ENCODE measurements around the gene SLC4A2.

The SLC4A2 gene

DNA sequence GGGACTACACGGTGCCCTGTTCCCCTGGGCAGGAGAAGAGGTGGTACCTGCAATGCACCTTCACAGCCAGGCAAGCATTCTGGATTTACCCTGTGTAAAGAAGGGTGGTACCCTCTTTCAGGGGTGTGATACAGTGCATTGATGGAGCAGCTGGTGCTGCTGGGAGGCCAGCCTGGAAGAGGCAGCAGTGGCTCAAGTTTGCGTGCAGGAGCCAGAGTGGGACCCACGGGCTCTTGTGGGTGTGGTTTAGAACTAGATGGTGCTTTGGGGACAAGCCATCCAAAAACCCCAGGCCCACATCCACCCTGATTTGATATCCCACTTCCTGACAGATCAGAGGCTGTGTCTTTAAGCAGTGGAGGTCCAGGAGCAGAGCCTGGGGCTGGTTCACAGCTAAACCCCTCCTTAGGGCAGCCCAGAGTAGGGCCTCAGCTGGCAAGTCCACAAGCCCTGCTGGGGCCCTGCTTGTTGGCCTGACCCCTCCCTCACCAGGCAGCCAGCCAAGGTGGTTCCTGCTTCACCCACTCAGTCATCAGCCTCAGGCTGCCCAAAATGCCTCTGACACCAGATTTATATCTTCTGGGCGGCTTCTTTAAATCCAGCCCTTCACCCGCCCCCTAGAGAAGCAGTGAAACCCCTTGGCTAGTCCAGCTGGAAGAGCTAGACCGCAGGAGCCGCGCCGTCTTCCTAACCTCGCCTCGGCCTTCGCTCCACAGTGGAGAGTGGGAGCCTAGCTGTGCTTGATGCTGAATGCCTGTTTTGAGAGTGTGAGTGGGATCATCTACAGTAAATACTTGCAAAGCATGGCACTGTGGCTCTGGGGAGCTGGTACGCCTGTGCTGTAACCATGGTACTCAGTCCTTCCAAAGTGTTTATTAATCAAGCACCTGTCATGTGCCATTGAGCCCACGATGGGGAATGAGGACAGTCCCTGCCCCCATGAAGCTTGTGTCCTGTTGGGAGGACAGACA lies 12.5 kb upstream of the SLC4A2 start:
- no peak for DNase-seq

DNA sequence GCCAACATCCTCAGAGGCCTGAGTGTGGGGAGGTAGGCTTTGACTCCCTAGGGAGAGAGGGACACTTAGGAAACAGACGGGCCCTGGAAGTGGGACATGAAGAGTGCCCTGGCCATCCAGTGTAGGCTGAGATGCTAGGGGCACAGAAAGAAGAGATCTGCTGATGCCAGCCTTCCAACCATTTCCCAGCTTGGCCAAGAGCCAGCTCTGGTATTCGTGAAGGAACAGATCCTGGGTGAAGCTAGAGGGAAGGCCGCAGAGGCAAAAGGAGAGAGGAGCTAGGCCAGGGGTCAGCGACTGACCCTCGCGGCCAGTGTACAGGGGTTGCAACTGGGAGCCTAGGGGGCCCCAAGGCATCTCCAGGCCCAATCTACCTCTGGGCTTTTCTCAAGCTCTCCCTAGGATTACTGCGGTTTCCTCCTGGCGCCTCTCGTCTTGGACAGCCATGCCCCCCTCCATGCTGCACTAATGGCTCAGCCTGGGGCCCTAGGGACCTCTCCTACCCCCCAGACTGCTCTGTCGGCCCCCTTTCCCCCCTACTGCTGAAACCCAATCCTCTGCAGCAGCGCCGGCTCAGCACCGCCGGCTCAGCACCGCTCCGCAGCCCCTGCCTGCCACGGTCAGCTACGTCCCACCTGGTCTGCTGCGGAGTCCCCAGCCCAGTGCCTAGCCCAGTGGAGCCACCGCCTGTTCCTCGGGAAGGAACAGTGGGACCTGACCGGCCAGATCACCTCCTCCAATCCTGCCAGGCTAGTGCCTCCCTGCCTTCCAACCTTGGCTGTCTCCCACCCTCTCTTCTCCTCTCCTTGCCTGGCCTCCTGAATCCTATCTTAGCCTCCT lies 11.2 kb upstream of the SLC4A2 start, which contains the start of gene ASIC3:
Gene ASIC3 (plus strand): TSS at position 556 of the 840 bp plus-strand sequence. CDS start 355 bp downstream, outside the sequence.
- no peak for DNase-seq

DNA sequence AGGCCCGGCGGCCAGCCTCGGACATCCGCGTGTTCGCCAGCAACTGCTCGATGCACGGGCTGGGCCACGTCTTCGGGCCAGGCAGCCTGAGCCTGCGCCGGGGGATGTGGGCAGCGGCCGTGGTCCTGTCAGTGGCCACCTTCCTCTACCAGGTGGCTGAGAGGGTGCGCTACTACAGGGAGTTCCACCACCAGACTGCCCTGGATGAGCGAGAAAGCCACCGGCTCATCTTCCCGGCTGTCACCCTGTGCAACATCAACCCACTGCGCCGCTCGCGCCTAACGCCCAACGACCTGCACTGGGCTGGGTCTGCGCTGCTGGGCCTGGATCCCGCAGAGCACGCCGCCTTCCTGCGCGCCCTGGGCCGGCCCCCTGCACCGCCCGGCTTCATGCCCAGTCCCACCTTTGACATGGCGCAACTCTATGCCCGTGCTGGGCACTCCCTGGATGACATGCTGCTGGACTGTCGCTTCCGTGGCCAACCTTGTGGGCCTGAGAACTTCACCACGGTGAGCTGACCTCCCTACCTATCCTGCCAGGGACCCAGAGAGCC lies 10.4 kb upstream of the SLC4A2 start:
- no peak for DNase-seq

DNA sequence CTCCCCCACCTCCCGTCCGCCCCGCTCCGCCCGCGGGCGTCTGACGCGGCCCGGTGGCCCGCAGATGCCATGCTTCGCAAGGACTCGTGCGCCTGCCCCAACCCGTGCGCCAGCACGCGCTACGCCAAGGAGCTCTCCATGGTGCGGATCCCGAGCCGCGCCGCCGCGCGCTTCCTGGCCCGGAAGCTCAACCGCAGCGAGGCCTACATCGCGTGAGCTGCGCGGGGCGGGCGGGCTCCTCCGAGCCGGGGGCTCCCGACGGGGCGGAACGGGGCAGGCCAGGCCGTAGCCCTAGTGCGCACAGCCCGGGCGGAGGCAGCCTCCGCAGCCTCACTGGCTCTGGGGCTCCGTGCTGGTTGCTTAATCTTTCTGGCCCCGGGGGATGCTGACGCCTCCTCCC lies 8.3 kb upstream of the SLC4A2 start:
- DNase-seq = no peak

DNA sequence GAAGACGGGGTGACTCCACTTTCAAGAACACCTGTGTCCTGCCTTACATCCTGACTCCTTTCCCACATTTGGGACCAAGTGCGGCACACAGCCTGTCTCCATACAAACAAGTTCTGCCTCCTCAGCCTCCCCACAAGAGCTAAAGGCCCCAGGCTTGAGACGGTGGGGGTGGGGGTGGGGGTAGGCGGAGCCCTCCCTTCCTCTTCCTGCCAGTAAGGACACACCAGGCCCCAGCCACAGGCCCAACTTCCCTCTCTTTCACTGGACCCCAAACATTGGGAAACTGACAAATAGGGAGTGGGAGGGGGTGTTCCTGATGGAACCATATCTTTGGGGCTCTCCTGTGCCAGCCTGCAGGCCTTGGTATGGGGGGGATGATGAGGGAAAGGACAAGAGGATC lies 6.3 kb upstream of the SLC4A2 start:
- DNase-seq = no peak

DNA sequence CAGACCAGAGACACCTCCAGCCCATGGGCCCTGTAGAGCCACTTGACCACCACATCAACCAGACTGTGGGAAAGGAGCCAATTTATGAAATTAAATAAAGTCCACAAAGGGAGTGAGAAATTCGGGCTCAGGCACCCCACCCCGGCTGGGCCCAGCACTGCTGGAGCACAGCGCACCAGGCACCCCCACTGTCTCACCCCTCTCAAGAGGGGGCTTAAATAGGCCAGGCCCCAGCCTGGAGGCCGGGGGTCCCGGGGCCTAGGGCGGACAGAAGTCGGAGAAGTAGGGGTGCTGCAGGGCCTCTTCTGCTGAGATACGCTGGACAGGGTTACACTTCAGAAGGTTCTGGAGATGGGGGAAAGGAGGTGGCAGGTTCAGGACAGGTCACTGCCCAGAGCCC lies 5.6 kb upstream of the SLC4A2 start:
- no peak for DNase-seq

DNA sequence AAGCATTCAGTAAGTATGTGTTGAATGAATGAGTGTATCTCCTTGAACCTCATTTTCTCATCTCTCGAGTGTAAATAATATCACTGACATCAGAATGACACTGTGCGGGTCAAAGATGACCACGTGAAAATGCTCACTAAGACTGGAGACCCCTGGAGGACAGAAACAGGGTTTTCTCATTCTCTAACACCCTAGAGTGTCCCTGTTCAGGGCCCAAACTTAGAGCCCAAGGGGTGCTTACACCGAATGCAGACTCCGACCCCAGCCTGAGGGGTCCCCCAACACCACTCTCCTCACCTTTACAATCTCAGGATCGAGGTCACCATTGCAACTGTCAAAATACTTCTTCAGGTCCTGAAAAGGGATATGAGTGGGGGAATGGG lies 3.1 kb upstream of the SLC4A2 start:
- no peak for DNase-seq

DNA sequence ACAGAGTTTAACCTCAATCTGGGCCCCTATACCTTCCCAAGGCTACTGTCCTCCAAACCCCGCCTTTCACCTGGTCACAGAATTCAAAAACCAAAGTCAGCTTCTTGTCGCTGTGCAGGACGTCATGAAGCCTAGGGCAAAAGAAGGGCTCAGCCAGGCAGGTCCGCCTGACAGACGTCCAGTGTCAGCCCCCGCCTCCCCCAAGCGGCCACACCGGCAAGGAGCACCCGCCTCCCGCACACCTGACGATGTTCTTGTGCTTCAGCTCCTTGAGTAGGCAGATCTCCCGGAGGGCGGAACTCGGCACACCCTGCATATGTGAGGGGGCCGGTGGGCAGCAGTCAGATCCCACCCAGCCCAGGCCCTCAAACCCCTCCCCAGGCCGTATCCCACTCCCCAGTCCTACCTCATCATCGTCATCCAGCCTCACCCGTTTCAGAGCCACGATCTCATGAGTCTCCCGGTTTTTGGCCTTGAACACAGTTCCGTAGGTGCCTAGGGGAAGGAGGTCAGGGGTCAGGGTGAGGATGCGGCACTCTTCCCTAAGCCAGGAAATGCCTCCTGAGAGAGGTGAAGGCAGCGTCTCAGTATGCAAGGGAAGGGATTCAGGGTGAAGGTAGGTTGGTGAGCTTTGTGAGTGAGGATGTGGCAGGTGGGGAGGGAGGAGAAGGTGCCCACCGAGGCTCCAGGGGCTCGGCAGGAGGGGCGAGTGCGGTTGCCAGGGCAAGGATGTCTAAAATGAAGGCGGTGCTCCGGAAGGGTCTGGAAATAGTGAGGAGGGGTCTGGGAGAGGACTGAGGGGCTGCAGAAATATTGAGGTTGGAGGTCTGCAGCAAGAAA lies 2.5 kb upstream of the SLC4A2 start:
- DNase-seq = no peak

DNA sequence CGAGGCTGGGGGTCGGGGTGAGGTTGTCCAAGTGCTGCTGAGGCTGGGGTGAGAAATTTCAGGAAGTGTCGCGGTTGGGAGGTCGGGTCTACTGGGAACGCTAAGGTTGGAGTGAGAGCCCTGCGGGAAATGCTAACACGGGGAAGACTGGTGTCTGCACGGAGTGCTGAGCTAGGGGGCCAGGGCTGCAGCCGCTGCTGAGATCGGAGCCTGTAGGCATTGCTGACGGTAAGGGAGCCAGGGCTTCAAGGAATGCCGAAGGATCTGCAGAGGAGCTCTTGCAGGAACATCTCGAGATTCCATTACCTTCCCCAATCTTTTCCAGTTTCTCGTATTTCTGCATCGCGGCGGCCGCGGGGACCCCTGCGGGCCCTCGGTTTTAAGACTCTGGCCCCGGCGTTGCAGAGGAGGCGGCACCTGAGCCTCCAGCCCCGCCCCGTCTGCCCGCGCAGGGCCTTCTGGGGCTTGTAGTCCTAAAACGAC lies 1.8 kb upstream of the SLC4A2 start, which contains the start of gene CDK5:
Gene CDK5 (minus strand): TSS at position 392 of the 483 bp plus-strand sequence. CDS start 49 bp downstream, at position 343.
- no peak for DNase-seq

DNA sequence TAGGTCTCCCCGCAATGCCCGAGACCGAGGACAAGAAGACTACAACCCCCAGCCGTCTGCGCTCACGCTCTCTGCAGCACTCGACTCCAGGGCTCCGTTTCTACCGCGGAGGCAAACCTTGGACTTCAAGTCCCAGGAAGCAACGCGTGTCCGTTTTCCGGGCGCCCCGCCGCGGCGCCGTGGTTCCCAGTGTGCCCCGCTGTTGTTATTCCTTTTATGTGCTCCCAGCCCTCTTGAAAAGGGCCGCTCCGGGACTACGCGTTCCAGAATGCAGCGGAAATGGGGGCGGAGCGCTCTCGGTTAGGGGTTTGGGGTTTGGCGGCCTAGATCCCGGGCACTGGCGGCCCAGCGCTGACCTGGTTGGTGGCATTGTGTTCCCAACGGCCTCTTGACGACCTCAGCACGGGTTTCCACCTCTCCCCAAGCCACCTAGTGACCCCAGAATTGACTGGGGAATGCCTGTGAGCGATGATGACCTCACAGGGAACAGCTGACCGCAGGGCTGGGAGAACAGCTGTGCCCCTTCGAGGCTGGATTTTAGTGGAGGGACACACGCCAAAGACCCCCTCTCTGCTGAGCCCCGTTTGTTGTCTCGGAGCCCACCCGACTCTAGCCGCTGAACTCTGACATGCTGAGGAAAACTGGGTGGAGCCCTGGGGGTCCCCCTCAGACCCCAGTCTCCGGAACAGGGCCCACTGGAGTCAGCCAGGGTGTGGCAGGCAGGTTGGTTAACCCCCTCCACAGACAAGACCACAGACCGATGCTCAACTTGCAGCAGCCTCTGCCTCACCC lies 1.2 kb upstream of the SLC4A2 start:
- peak; percentile 98 for DNase-seq

DNA sequence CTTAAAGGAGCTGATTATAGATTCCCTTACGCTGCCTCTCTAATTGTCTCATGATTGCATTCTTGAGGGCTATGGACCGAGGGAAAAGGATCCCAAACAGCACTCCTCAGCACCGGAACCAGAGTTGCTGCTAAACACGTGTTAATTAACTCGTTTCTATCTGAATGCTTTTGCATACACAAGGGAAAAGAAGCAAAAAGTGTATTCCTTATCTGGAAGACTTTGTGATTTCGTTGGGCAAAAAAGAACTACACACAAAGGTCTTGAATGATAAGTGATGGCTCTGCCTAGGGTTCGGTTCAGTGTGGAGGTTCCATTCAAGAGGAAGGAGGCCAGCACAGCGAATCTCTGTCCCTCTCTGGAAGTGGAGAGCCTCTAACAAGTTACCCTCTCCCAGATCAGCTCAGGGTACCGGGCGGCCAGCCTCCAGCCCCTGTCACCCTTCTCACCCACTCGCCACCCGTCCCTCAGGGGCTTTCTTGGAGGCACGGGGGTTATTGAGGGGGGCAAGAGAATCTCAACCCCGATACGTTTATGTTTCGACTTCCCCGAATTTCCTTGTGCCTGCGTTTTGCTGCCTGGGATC lies 515 bp upstream of the SLC4A2 start:
- no peak for DNase-seq

DNA sequence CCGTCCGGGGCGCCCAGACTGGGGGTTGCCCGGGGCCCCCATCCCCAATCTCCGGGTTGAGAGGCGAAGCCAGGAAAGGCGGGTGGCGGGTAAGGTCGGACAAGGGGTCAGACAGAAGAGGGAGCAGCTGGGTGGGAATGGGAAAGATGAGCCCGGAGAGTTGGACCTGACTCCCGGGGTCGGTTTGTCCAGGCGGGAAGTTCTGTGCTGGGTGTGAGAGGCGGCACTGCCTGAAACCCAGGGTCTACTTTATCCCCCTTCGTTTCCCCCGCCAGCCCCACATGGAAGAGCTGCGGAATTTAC lies 675 bp downstream of the SLC4A2 start:
- DNase-seq = no peak

DNA sequence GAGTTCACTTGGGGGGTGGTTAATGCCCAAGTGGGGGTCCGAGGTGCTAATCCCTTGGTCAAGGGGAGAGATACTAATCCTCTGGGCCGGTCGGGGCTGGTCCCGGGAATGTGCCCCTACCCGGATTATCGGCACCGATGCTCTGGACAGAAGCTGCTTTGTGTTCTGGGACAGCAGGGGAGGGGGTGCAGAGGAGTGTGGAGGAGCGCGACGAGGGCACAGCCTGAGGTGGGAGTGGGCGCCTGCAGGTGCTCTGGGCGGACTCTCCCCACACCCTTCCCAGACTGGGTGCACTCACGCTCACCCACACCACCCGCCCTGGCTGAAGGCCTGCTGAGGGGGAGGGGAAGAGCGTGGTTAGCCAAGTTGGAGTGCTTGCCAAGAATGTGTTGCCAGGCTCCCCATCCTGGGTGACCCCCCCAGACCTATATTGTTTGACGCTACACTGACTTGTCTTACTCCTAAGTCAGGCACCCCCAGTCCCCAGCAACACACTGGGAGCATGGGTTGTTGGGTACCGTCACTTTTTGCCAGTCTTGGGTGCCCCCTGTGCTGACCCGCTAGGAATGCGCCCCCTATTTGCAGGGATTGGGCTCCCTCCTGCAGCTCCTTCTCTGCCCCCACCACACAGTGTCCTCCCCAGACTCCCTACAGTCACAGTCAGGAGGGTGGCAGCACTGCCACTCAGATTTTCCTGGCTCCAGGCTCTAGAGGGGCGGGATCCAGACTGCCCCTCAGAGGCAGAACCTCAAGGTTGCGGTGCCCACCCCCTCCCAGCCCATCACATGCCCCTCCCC lies 1.2 kb downstream of the SLC4A2 start:
- DNase-seq = no peak

DNA sequence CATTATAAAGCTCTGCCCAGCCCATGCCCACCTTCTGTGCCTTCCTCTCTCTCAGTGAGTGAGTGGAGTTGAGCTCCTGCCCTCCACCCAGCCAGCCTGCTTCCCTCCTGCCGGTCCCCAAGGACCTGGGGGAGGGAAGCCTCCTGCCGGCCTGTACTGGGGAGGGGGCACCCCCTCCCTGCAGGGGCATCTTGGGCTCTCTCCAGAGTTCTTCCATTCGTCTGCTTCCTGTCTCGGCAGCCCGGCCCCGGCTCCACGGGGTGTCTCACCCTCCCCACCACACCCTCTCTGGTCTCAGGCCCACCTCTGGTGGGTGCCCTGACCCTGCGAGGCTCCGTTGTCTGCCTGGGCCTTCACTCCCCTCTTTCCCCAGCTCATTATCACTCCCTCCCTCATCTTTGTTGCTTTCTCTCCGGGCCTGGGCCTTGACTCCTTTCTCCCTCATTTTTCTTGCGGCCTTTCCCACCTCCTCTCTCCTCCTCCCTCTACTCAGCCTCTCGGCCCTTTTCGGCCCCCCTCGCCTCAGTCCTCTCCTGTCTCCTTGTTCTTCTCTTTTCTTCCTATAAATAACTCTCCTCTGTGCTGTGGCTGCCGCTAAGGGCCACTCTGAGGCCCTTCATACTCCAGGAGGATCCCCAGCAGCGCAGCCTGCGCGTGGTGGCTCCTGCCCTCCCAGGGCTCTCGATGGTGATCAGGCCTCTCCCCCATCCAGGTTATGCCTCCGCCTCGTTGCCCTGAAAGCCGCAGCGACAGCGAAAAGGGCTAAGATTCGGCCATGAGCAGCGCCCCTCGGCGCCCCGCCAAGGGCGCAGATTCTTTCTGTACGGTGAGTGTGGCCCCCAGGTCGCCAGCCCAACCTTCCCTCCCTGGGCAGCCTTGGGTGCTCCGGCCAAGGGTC lies 2.1 kb downstream of the SLC4A2 start:
- no peak for DNase-seq

DNA sequence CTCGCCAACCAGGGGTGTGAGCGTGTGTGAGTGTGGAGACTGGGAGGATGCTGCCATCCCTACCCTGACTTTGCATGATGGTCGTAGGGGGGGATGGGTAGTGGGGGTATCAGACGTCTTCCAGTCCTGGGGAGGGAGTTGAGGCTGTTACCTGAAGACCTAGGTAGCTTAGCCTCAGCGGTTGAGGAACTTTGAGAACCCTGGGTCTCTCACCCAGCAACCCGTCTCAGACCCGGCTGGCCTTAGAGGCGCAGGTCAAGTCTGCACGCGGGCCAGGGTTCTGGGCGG lies 2.7 kb downstream of the SLC4A2 start:
- DNase-seq = no peak

DNA sequence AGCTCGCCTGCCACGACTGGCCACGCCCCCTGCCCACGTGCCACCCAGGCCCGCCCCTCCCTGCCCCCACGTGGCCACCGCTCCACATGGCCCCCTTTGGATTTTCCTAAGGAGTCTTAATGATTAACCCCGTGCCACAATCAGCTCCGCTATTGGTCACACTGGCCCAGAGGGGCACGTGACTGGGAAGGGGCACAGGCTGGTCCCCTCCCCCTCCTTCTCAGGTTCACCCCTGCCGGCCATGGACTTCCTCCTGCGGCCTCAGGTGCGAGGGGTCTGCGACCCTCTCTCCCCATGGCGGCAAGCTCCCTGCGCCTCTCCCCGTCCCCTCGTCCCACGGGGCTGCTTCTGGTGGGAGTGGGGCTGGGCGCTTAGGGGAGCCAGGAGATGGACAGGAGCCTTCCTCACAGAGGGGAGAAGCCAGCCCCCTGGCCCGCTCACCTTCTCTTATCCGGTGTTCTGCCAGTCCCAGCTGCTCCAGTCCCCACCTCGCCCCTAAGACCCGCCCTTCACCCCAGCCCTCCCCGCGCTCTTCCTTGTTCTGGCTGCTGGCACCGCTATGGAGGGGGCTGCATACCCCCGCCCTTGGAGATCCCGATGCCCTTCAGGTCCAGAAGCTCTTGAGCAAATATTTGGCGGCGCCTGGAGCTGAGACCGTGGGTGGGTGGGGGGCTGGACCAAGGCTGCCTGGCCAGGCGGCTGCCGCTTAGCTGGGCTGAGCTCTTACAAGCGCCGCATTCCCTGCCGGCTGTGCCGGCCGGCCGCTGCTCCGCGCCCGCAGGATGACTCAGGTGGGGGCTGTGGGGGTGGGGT lies 3.2 kb downstream of the SLC4A2 start:
- no peak for DNase-seq

DNA sequence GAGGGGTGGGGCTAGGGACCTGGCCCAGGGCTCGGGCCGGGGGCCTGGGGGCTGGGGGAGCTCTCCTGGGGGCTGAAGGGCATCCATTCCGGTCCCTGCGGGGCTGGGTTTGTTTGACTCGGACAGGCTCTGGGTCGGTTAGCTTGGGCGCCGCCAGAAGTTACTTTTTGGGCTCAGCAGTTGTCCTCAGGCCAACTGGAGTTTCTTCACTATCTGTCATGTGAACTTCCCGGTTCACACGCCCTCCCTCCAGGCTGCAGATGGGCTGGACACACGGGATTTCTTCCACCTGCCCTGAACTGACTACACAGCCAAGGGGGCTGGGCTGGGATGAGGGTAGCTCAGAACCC lies 3.8 kb downstream of the SLC4A2 start:
- DNase-seq = no peak

DNA sequence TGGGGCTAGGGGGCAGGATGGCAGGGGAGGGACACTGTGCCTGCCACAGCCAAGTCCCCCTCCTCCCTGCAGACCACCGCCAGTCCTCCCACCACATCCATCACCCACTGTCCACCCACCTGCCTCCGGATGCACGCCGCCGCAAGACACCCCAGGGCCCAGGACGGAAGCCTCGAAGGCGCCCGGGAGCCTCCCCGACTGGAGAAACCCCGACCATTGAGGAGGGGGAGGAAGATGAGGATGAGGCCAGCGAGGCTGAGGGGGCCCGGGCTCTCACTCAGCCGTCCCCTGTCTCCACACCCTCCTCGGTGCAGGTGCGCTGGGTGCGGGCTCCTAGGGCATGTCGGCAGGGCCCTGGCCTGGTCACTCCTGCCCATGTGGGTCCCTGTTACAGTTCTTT lies 5.1 kb downstream of the SLC4A2 start:
- no peak for DNase-seq

DNA sequence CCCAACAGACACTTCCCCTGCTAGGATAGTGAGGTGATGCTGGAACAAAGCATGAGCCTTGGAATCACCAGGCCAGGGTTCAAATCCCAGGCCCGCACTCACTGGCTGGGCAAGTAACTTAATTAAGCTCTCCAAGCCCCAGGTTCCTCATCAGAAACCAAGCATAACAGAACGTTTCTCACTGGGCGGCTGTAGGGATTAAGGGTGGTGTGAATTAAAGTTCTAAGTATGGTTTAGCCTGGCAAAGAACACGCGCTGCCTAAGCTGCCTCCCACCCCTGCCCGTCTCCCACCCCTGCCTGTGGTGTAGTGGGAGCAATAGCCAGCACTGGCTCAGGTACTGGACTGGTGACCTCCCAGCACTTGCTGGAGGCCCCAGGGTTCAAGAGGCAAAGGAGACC lies 5.6 kb downstream of the SLC4A2 start:
- no peak for DNase-seq
